ENCODE measurements around the gene ZNF607. TPM values are rescaled to one million over a fixed set of nuclear protein-coding genes. Genes with fewer than 3 reads are reported as not detected.

The ZNF607 gene
- total and polyA plus RNA-seq, 10 of the 15 experiments (the other 5 are each of a cell fraction or from before 2014, with no cell fraction given), result 0.47 to 5.7 (median 2.2) TPM

DNA sequence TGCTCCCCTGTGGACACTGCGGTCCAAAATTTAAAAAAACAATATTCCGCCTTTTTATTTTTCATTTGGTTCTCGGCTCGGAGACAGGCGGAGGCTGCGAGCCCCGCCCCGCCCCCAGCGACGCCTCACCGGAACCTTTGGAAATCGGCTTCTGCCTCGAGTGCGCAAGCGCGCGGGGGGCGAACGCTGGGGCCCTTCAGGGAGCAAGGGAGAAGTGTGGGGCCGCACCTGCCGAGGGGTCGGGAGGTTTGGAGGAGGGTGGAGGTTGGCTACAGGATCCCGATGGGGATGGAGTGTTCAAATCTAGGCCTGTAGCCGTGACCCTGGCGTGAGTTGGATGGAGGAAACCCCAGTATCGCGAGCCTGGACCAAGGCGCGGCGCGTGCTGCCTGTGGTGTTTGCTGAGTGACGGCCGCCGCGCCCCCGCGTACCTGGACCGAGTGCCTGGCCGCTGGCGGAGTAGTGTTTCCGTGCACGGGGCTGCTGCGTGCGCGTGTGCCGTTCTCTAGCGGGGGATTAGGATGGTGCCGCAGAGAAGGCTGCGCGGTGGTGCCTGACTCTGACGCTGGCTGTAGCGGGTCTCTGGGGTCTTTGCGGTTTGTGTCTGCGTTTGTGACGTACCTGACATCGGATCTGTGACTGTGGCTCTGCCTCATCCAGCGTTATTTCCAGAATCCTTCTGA lies 63.7 kb downstream of the ZNF607 start (continued):
- TF ChIP-seq, protein P1, sequence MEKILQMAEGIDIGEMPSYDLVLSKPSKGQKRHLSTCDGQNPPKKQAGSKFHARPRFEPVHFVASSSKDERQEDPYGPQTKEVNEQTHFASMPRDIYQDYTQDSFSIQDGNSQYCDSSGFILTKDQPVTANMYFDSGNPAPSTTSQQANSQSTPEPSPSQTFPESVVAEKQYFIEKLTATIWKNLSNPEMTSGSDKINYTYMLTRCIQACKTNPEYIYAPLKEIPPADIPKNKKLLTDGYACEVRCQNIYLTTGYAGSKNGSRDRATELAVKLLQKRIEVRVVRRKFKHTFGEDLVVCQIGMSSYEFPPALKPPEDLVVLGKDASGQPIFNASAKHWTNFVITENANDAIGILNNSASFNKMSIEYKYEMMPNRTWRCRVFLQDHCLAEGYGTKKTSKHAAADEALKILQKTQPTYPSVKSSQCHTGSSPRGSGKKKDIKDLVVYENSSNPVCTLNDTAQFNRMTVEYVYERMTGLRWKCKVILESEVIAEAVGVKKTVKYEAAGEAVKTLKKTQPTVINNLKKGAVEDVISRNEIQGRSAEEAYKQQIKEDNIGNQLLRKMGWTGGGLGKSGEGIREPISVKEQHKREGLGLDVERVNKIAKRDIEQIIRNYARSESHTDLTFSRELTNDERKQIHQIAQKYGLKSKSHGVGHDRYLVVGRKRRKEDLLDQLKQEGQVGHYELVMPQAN (conservative IDR thresholded peaks at IDR 0.05), result 0 out of 2 replicates have a peak, but pooled peaks have one; percentile 20
- peak; percentile 90 for TF ChIP-seq KLF5 (IDR thresholded peaks at IDR 0.05; ENCODE audit: partially characterized antibody)
- TF ChIP-seq YY1 (IDR thresholded peaks at IDR 0.05; ENCODE audit: low read depth, low read length), result no peak; the same call in 1 of the 2 replicates
- TF ChIP-seq CHD4 (IDR thresholded peaks at IDR 0.05), result no peak
- TF ChIP-seq NR2F1 (conservative IDR thresholded peaks at IDR 0.05), result 0 out of 2 replicates have a peak, but pooled peaks have one; percentile 17
- no peak for TF ChIP-seq TCF7 (IDR thresholded peaks at IDR 0.05; ENCODE audit: borderline replicate concordance)
- no peak for TF ChIP-seq SP1 (IDR thresholded peaks at IDR 0.05; ENCODE audit: low read depth, low read length)
- no peak for TF ChIP-seq BMI1 (IDR thresholded peaks at IDR 0.05; ENCODE audit: borderline replicate concordance)
- peak; percentile 30; the same call in 1 of the 2 replicates for TF ChIP-seq MTA3 (IDR thresholded peaks at IDR 0.05; ENCODE audit: borderline replicate concordance, low read length)
- TF ChIP-seq, protein P2, sequence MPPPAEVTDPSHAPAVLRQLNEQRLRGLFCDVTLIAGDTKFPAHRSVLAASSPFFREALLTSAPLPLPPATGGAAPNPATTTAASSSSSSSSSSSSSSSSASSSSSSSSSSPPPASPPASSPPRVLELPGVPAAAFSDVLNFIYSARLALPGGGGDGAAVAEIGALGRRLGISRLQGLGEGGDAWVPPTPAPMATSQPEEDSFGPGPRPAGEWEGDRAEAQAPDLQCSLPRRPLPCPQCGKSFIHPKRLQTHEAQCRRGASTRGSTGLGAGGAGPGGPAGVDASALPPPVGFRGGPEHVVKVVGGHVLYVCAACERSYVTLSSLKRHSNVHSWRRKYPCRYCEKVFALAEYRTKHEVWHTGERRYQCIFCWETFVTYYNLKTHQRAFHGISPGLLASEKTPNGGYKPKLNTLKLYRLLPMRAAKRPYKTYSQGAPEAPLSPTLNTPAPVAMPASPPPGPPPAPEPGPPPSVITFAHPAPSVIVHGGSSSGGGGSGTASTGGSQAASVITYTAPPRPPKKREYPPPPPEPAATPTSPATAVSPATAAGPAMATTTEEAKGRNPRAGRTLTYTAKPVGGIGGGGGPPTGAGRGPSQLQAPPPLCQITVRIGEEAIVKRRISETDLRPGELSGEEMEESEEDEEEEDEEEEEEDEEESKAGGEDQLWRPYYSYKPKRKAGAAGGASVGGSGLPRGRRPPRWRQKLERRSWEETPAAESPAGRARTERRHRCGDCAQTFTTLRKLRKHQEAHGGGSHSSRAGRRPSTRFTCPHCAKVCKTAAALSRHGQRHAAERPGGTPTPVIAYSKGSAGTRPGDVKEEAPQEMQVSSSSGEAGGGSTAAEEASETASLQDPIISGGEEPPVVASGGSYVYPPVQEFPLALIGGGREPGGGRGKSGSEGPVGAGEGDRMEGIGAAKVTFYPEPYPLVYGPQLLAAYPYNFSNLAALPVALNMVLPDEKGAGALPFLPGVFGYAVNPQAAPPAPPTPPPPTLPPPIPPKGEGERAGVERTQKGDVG (CRISPR knock-in tag; IDR thresholded peaks at IDR 0.05), result no peak
- TF ChIP-seq, protein P3, sequence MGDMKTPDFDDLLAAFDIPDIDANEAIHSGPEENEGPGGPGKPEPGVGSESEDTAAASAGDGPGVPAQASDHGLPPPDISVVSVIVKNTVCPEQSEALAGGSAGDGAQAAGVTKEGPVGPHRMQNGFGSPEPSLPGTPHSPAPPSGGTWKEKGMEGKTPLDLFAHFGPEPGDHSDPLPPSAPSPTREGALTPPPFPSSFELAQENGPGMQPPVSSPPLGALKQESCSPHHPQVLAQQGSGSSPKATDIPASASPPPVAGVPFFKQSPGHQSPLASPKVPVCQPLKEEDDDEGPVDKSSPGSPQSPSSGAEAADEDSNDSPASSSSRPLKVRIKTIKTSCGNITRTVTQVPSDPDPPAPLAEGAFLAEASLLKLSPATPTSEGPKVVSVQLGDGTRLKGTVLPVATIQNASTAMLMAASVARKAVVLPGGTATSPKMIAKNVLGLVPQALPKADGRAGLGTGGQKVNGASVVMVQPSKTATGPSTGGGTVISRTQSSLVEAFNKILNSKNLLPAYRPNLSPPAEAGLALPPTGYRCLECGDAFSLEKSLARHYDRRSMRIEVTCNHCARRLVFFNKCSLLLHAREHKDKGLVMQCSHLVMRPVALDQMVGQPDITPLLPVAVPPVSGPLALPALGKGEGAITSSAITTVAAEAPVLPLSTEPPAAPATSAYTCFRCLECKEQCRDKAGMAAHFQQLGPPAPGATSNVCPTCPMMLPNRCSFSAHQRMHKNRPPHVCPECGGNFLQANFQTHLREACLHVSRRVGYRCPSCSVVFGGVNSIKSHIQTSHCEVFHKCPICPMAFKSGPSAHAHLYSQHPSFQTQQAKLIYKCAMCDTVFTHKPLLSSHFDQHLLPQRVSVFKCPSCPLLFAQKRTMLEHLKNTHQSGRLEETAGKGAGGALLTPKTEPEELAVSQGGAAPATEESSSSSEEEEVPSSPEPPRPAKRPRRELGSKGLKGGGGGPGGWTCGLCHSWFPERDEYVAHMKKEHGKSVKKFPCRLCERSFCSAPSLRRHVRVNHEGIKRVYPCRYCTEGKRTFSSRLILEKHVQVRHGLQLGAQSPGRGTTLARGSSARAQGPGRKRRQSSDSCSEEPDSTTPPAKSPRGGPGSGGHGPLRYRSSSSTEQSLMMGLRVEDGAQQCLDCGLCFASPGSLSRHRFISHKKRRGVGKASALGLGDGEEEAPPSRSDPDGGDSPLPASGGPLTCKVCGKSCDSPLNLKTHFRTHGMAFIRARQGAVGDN (IDR thresholded peaks at IDR 0.05), result peak; percentile 23; the same call in 1 of the 2 replicates
- no peak for TF ChIP-seq NFXL1 (IDR thresholded peaks at IDR 0.05; ENCODE audit: borderline replicate concordance)
- TF ChIP-seq, protein P4, sequence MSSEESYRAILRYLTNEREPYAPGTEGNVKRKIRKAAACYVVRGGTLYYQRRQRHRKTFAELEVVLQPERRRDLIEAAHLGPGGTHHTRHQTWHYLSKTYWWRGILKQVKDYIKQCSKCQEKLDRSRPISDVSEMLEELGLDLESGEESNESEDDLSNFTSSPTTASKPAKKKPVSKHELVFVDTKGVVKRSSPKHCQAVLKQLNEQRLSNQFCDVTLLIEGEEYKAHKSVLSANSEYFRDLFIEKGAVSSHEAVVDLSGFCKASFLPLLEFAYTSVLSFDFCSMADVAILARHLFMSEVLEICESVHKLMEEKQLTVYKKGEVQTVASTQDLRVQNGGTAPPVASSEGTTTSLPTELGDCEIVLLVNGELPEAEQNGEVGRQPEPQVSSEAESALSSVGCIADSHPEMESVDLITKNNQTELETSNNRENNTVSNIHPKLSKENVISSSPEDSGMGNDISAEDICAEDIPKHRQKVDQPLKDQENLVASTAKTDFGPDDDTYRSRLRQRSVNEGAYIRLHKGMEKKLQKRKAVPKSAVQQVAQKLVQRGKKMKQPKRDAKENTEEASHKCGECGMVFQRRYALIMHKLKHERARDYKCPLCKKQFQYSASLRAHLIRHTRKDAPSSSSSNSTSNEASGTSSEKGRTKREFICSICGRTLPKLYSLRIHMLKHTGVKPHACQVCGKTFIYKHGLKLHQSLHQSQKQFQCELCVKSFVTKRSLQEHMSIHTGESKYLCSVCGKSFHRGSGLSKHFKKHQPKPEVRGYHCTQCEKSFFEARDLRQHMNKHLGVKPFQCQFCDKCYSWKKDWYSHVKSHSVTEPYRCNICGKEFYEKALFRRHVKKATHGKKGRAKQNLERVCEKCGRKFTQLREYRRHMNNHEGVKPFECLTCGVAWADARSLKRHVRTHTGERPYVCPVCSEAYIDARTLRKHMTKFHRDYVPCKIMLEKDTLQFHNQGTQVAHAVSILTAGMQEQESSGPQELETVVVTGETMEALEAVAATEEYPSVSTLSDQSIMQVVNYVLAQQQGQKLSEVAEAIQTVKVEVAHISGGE (CRISPR knock-in tag; IDR thresholded peaks at IDR 0.05), result no peak
- peak; percentile 58 for TF ChIP-seq EED (IDR thresholded peaks at IDR 0.05; ENCODE audit: low read depth)
- no peak for TF ChIP-seq YBX1 (IDR thresholded peaks at IDR 0.05)
- TF ChIP-seq LARP7 (IDR thresholded peaks at IDR 0.05), result peak; percentile 22; the same call in 1 of the 2 replicates
